GM12878 (cell line): ENCODE data around the gene IMMP2L. TPM values are rescaled to one million over a fixed set of nuclear protein-coding genes. Genes with fewer than 3 reads are reported as not detected.

Experiments used
- ATAC-seq: fragments of 200-7000 bp; cut with Tn5 transposase; 3 replicates; pipeline ENCODE4 v1.9.1; 2020; ENCODE audit warnings: mild to moderate bottlenecking, moderate library complexity
- BruUV-seq: library from RNA; stranded (reverse); fragments of 400-500 nt; replicated peaks from 2 replicates; lab custom pipeline; 2021; lab: Mats Ljungman, UMichigan
- CTCF ChIA-PET: fragments of 300-600 bp; sonication (Branson Sonifier 250); formaldehyde crosslinking; extraction: SDS; loops from one replicate; lab custom pipeline; 2021; ENCODE audit warnings: inconsistent platforms; lab: Yijun Ruan, JAX
- POLR2A ChIA-PET: fragments of 350-600 bp; formaldehyde crosslinking; extraction: SDS; loops from one replicate; lab custom pipeline; 2021; ENCODE audit warnings: inconsistent platforms; lab: Charles Lee
- RAD21 ChIA-PET: fragments of 300-600 bp; sonication (Branson Sonifier 250); formaldehyde crosslinking; loops from one replicate; lab custom pipeline; 2023; ENCODE audit warnings: antibody characterized with exemption; ENCODE audit not compliant: unreplicated experiment; lab: Charles Lee
- SMC1A ChIA-PET: fragments of 300-600 bp; sonication (Branson Sonifier 250); formaldehyde crosslinking; loops from one replicate; lab custom pipeline; 2023; ENCODE audit not compliant: unreplicated experiment, uncharacterized antibody; lab: Charles Lee
- DNase-seq: peaks from one replicate; pipeline ENCODE4 v3.0.0-alpha.2; 2011; ENCODE audit warnings: low read depth, low spot score
- FAIRE-seq: peaks from 3 replicates; lab custom pipeline; 2011; peaks lifted over from hg19 to GRCh38; lab: Jason Lieb, UNC
- H2AFZ ChIP-seq: 2 replicates; pipeline ENCODE4 v1.6.0; 2011; ENCODE audit warnings: low read depth, low read length, control low read depth; ENCODE audit not compliant: control insufficient read depth
- H3K27ac ChIP-seq: 2 replicates; pipeline ENCODE4 v1.5.1; 2011; ENCODE audit warnings: control low read depth; ENCODE audit not compliant: control insufficient read depth, insufficient read depth
- H3K27me3 ChIP-seq, 2 experiments: replicated peaks in 1 of 2; 2 replicates each; pipeline versions ENCODE4 v1.6.0 to v1.6.1; 2011; ENCODE audit warnings: low read length in 1 of 2; ENCODE audit not compliant: control insufficient read depth in 2 of 2, insufficient read depth in 2 of 2
- H3K36me3 ChIP-seq, 2 experiments: 2 replicates each; pipeline ENCODE4 v1.5.1; 2011; ENCODE audit warnings: low read length in 1 of 2; ENCODE audit not compliant: control insufficient read depth in 2 of 2, insufficient read depth in 2 of 2
- H3K4me1 ChIP-seq: 2 replicates; pipeline ENCODE4 v1.6.1; 2011; ENCODE audit warnings: mild to moderate bottlenecking, low read length, moderate library complexity, mixed read lengths; ENCODE audit not compliant: control insufficient read depth, insufficient read depth
- H3K4me2 ChIP-seq: 2 replicates; pipeline ENCODE4 v1.6.0; 2011; ENCODE audit warnings: control low read depth; ENCODE audit not compliant: control insufficient read depth, insufficient read depth
- H3K4me3 ChIP-seq: fragments of 200-600 bp; sonication (generic); 2 replicates; pipeline ENCODE4 v1.5.1; 2016
- H3K79me2 ChIP-seq: 2 replicates; pipeline ENCODE4 v1.6.0; 2011; ENCODE audit warnings: low read length; ENCODE audit not compliant: control insufficient read depth, insufficient read depth
- H3K9ac ChIP-seq: 2 replicates; pipeline ENCODE4 v1.8.0; 2011; ENCODE audit warnings: low read length, control low read depth, mixed read lengths; ENCODE audit not compliant: control insufficient read depth, insufficient read depth
- H3K9me3 ChIP-seq: replicated peaks from 3 replicates; pipeline ENCODE4 v1.5.1; 2011; ENCODE audit warnings: mild to moderate bottlenecking, low read length; ENCODE audit not compliant: control insufficient read depth, insufficient read depth
- H4K20me1 ChIP-seq: 2 replicates; pipeline ENCODE4 v1.6.0; 2011; ENCODE audit not compliant: control insufficient read depth, insufficient read depth
- DPF2 ChIP-seq: fragments of 450-650 bp; IDR thresholded peaks from 2 replicates; pipeline ENCODE4 v1.6.1; 2017; ENCODE audit warnings: mild to moderate bottlenecking
- FOXM1 ChIP-seq: IDR thresholded peaks from 2 replicates; pipeline ENCODE4 v1.6.1; 2012; ENCODE audit warnings: low read depth, mild to moderate bottlenecking, inconsistent platforms, low read length, moderate library complexity
- HDAC6 ChIP-seq: fragments of 200-600 bp; sonication (generic); IDR thresholded peaks from one replicate; pipeline ENCODE4 v1.8.0; 2017; ENCODE audit warnings: antibody characterized with exemption; ENCODE audit not compliant: unreplicated experiment
- MYB ChIP-seq: fragments of 150-350 bp; IDR thresholded peaks from 2 replicates; pipeline ENCODE4 v1.6.1; 2014; ENCODE audit warnings: mild to moderate bottlenecking, low read depth, low read length, borderline replicate concordance
- RUNX3 ChIP-seq: IDR thresholded peaks from 2 replicates; pipeline ENCODE4 v1.6.1; 2012; ENCODE audit warnings: low read length, inconsistent platforms
- TBL1XR1 ChIP-seq: IDR thresholded peaks from 2 replicates; pipeline ENCODE4 v1.6.1; 2012; ENCODE audit warnings: low read depth, low read length, improper control_type of control experiment
- WGBS: methylation state at CpG from one replicate; pipeline ENCODE4 v1.1.6; 2016; ENCODE audit warnings: low lambda C conversion rate; ENCODE audit not compliant: insufficient replicate concordance, insufficient coverage; ENCODE audit errors: missing lambda C conversion rate; 5-methylcytosine and 5-hydroxymethylcytosine counted together
- in situ Hi-C: fragments of 300-500 bp; cut with MboI; formaldehyde crosslinking; loops from 9 replicates; pipeline ENCODE4 v1.14.3; 2018; ENCODE audit warnings: mixed read lengths
- intact Hi-C: fragments of 100-400 bp; cut with micrococcal nuclease; formaldehyde crosslinking; loops from one replicate; pipeline ENCODE4 v1.14.2; 2022; ENCODE audit not compliant: unreplicated experiment
- polyA plus RNA-seq, 11 experiments: library from polyadenylated mRNA; depleted of rRNA in 4 of 11; unstranded in 6 of 11; stranded (reverse) in 5 of 11; fragments of >200 nt; fragmentation: Nextera tagmentation in 4 of 11; fragmentation: Illumina TruSeq in 1 of 11; extraction: Ambion mirVana in 4 of 11; extraction: Trizol in 1 of 11; gene quantifications; 1 replicate in 1 of 11; 2 replicates in 10 of 11; pipeline versions ENCODE4 v1.2.1 to v1.2.3, GENCODE V29; 2011 to 2016; ENCODE audit warnings: inconsistent platforms in 2 of 11, missing spikeins in 2 of 11, low read depth in 1 of 11
- total RNA-seq, 4 experiments: library from RNA; depleted of rRNA in 3 of 4; stranded (reverse); fragments of >200 nt in 3 of 4; fragmentation: Illumina TruSeq in 1 of 4; extraction: Trizol in 1 of 4; gene quantifications; 2 replicates each; pipeline versions ENCODE4 v1.2.1 to v1.2.3, GENCODE V29; 2013 to 2021
- TF ChIP-seq, protein P1 (sequence below): fragments of 450-650 bp; IDR thresholded peaks from 2 replicates; pipeline ENCODE4 v1.6.1; 2017; ENCODE audit warnings: mild to moderate bottlenecking, low read depth, inconsistent platforms; ENCODE audit not compliant: poor library complexity, severe bottlenecking
- TF ChIP-seq, protein P2 (sequence below): fragments of 450-650 bp; formaldehyde crosslinking; IDR thresholded peaks from 2 replicates; pipeline ENCODE4 v1.5.0; 2022; ENCODE audit warnings: mild to moderate bottlenecking, missing genetic modification characterization
- TF ChIP-seq, protein P3 (sequence below): fragments of 150-350 bp; IDR thresholded peaks from 2 replicates; pipeline ENCODE4 v1.6.1; 2014; ENCODE audit warnings: mild to moderate bottlenecking, low read depth, low read length
- TF ChIP-seq, protein P4 (sequence below): fragments of 450-650 bp; IDR thresholded peaks from 2 replicates; pipeline ENCODE4 v1.6.1; 2017; ENCODE audit warnings: mild to moderate bottlenecking, moderate library complexity

The IMMP2L gene
- total and polyA plus RNA-seq, 10 of the 15 experiments (the other 5 are each of a cell fraction or from before 2014, with no cell fraction given): 12.6 to 46.3 (median 19.6) TPM

DNA sequence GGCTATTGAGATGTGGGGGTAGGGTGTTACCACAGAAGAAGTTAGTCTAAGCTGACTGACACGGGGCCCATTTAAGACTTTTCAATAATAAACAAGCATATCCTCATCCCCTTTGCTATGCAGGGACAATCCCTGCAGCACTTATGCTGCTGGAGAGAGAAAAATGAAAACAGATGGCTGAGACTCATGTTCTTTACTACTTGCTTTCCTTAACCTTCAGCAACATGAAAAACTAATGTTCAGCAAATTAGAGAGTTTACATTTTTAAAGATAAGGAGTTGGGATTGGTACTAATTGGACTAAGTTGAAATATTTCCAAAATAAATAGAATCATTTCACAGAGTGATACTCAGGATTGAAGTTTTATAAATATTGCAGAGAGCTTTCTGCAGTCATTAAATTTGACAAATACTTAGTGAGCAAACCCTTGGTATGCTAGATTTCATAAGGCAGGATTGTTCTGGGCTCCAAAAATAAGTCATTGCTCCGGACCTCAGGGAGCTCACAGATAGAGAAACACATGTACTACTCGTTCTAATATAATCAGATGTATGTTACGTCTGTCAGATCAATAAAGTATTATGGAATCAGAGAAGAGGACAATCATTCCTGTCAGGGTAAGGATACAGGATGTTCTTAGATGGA, 618.5 kb downstream of the IMMP2L start (continued):
- TF ChIP-seq TBL1XR1: no peak

DNA sequence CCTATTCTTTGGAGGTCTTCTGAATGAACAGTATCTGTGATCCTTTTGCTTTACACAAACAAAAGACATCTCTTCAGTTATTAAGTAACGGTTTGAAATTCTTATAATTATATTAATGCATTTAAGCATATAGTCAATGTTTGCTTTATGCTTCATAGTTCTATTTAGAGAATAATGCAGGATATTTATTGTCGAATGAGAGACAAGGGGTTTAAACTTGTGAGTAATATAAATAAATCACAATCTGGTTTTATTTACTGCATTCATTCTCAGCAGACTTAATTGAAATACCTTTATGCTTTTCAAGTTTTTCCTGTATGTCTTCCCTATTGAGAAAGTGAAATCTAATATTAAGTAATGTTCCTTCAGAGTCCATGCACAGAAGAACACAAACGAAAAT, 620.9 kb downstream of the IMMP2L start:
- RAD21 ChIA-PET: no interaction called here
- TF ChIP-seq FOXM1 (no peak), MYB (no peak), RUNX3 (no peak), DPF2 (no peak), HDAC6 (no peak)
- TF ChIP-seq, protein P1, sequence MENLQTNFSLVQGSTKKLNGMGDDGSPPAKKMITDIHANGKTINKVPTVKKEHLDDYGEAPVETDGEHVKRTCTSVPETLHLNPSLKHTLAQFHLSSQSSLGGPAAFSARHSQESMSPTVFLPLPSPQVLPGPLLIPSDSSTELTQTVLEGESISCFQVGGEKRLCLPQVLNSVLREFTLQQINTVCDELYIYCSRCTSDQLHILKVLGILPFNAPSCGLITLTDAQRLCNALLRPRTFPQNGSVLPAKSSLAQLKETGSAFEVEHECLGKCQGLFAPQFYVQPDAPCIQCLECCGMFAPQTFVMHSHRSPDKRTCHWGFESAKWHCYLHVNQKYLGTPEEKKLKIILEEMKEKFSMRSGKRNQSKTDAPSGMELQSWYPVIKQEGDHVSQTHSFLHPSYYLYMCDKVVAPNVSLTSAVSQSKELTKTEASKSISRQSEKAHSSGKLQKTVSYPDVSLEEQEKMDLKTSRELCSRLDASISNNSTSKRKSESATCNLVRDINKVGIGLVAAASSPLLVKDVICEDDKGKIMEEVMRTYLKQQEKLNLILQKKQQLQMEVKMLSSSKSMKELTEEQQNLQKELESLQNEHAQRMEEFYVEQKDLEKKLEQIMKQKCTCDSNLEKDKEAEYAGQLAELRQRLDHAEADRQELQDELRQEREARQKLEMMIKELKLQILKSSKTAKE: no peak
- TF ChIP-seq, protein P2, sequence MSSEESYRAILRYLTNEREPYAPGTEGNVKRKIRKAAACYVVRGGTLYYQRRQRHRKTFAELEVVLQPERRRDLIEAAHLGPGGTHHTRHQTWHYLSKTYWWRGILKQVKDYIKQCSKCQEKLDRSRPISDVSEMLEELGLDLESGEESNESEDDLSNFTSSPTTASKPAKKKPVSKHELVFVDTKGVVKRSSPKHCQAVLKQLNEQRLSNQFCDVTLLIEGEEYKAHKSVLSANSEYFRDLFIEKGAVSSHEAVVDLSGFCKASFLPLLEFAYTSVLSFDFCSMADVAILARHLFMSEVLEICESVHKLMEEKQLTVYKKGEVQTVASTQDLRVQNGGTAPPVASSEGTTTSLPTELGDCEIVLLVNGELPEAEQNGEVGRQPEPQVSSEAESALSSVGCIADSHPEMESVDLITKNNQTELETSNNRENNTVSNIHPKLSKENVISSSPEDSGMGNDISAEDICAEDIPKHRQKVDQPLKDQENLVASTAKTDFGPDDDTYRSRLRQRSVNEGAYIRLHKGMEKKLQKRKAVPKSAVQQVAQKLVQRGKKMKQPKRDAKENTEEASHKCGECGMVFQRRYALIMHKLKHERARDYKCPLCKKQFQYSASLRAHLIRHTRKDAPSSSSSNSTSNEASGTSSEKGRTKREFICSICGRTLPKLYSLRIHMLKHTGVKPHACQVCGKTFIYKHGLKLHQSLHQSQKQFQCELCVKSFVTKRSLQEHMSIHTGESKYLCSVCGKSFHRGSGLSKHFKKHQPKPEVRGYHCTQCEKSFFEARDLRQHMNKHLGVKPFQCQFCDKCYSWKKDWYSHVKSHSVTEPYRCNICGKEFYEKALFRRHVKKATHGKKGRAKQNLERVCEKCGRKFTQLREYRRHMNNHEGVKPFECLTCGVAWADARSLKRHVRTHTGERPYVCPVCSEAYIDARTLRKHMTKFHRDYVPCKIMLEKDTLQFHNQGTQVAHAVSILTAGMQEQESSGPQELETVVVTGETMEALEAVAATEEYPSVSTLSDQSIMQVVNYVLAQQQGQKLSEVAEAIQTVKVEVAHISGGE (CRISPR knock-in tag): no peak
- TF ChIP-seq, protein P3, sequence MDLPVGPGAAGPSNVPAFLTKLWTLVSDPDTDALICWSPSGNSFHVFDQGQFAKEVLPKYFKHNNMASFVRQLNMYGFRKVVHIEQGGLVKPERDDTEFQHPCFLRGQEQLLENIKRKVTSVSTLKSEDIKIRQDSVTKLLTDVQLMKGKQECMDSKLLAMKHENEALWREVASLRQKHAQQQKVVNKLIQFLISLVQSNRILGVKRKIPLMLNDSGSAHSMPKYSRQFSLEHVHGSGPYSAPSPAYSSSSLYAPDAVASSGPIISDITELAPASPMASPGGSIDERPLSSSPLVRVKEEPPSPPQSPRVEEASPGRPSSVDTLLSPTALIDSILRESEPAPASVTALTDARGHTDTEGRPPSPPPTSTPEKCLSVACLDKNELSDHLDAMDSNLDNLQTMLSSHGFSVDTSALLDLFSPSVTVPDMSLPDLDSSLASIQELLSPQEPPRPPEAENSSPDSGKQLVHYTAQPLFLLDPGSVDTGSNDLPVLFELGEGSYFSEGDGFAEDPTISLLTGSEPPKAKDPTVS: no peak
- TF ChIP-seq, protein P4, sequence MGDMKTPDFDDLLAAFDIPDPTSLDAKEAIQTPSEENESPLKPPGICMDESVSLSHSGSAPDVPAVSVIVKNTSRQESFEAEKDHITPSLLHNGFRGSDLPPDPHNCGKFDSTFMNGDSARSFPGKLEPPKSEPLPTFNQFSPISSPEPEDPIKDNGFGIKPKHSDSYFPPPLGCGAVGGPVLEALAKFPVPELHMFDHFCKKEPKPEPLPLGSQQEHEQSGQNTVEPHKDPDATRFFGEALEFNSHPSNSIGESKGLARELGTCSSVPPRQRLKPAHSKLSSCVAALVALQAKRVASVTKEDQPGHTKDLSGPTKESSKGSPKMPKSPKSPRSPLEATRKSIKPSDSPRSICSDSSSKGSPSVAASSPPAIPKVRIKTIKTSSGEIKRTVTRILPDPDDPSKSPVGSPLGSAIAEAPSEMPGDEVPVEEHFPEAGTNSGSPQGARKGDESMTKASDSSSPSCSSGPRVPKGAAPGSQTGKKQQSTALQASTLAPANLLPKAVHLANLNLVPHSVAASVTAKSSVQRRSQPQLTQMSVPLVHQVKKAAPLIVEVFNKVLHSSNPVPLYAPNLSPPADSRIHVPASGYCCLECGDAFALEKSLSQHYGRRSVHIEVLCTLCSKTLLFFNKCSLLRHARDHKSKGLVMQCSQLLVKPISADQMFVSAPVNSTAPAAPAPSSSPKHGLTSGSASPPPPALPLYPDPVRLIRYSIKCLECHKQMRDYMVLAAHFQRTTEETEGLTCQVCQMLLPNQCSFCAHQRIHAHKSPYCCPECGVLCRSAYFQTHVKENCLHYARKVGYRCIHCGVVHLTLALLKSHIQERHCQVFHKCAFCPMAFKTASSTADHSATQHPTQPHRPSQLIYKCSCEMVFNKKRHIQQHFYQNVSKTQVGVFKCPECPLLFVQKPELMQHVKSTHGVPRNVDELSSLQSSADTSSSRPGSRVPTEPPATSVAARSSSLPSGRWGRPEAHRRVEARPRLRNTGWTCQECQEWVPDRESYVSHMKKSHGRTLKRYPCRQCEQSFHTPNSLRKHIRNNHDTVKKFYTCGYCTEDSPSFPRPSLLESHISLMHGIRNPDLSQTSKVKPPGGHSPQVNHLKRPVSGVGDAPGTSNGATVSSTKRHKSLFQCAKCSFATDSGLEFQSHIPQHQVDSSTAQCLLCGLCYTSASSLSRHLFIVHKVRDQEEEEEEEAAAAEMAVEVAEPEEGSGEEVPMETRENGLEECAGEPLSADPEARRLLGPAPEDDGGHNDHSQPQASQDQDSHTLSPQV: no peak

More for the DNA sequence above, 620.9 kb downstream of the IMMP2L start:
- ATAC-seq (no peak), DNase-seq (no peak), FAIRE-seq (no peak)
- Histone ChIP-seq H3K4me3 (no peak overlapping the region), H3K9me3 (no peaks in the 10 kb centered on the region; the same call in 2 of the 3 replicates), H3K27ac (no peak overlapping the region), H3K4me1 (no peaks in the 10 kb centered on the region), H3K36me3 (no peaks in the 10 kb centered on the region), H4K20me1 (no peaks in the 10 kb centered on the region), H3K27me3 (no peaks in the 10 kb centered on the region), H3K9ac (no peak overlapping the region), H2AFZ (no peak overlapping the region), H3K4me2 (no peak overlapping the region), H3K79me2 (no peaks in the 10 kb centered on the region)
- no TSS peak for BruUV-seq
- SMC1A ChIA-PET: interaction anchor here (1.4 kb wide), 1 partner anchor 17 kb away, joined by 5 read pairs; no protein-coding TSS in a partner anchor
- POLR2A ChIA-PET: no interaction called here
- CTCF ChIA-PET: no interaction called here
- 38% methylated on average over 3 of the region's 3 CpGs for WGBS
- in situ Hi-C loops (no loop called here), intact Hi-C loops (no loop called here)
